ENCODE data around the gene HSPA12A.

Gene HSPA12A

DNA sequence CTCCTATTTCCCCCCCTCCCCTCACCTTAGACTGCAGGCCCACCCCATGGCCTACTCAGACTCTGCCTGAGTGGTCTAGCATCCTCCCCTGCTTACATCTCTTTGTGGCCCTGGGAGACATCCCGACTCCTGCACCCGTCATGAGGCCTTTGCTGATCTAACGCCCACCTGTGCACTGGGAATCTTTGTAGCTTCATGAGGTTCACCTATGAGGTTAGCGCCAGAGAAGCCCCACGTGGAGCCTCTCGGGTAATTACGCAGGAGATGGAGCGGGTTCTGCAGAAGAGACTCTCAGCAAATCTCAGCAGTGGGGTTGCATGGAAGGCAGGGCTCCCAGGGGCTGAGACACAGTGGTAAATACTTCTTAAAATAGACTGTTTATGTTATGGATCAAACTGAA, 43.5 kb upstream of the HSPA12A start:
- Histone ChIP-seq H3K36me3 (replicated peaks) (no peaks in the 10 kb centered on the region), H3K4me3 (ENCODE audit: low read depth, low read length) (no peak overlapping the region), H3K27me3 (replicated peaks) (no peaks in the 10 kb centered on the region), H3K27ac (no peak overlapping the region)
- DNase-seq, result no peak
- in situ Hi-C loops (cut with HindIII; ENCODE audit: low pct_ligation_motif_present, low sequenced_read_pairs), result loop anchor here (25.0 kb wide), 1 partner anchor 99 kb away; no protein-coding TSS in a partner anchor
- TF ChIP-seq CTCF (IDR thresholded peaks at IDR 0.05; ENCODE audit: low read depth, low read length, missing control alignments), result no peak

- Histone ChIP-seq H3K4me3 (ENCODE audit: low read depth, low read length) (no peak overlapping the region), H3K27ac (no peak overlapping the region), H3K36me3 (replicated peaks) (no peaks in the 10 kb centered on the region), H3K27me3 (replicated peaks) (no peaks in the 10 kb centered on the region)
- no peak for TF ChIP-seq CTCF (IDR thresholded peaks at IDR 0.05; ENCODE audit: low read depth, low read length, missing control alignments)
- in situ Hi-C loops (cut with HindIII; ENCODE audit: low pct_ligation_motif_present, low sequenced_read_pairs), result loop anchor here (25.0 kb wide), 1 partner anchor 98 kb away; no protein-coding TSS in a partner anchor
- DNase-seq, result no peak
Observed at GRCh38 chr10:116785282-116785681, 42.9 kb upstream of the HSPA12A start.

DNA sequence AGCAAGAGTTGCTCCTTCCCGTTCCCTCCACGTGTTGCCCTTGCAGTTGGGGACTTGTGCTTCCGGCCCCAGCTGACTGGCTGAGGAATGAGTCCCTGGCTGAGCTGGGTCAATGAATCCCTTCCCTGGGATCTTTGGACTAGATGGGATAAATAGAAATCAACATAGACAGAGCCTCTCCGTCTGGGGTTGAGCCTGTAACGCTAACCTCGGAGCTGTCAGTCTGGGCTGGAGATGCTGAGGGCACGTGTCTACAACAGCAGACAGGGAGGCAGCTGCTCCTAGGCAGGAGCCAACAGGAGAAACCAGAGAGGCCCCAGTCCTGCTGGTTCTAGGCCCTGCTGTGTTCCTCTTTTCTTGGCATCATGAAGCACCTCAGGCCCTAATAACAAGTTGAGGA, 42.3 kb upstream of the HSPA12A start:
- DNase-seq, result no peak
- Histone ChIP-seq H3K27me3 (replicated peaks) (no peaks in the 10 kb centered on the region), H3K36me3 (replicated peaks) (no peaks in the 10 kb centered on the region), H3K27ac (no peak overlapping the region), H3K4me3 (ENCODE audit: low read depth, low read length) (no peak overlapping the region)
- in situ Hi-C loops (cut with HindIII; ENCODE audit: low pct_ligation_motif_present, low sequenced_read_pairs), result loop anchor here (25.0 kb wide), 1 partner anchor 97 kb away; no protein-coding TSS in a partner anchor
- TF ChIP-seq CTCF (IDR thresholded peaks at IDR 0.05; ENCODE audit: low read depth, low read length, missing control alignments), result no peak

GRCh38 chr10:116784035-116784434, 41.7 kb upstream of the HSPA12A start:
- no peak overlapping the region for H3K27ac ChIP-seq
- no peaks in the 10 kb centered on the region for H3K36me3 ChIP-seq (replicated peaks)
- no peaks in the 10 kb centered on the region for H3K27me3 ChIP-seq (replicated peaks)
- in situ Hi-C loops (cut with HindIII; ENCODE audit: low pct_ligation_motif_present, low sequenced_read_pairs), result loop anchor here (25.0 kb wide), 1 partner anchor 97 kb away; no protein-coding TSS in a partner anchor
- no peak overlapping the region for H3K4me3 ChIP-seq (ENCODE audit: low read depth, low read length)
- TF ChIP-seq CTCF (IDR thresholded peaks at IDR 0.05; ENCODE audit: low read depth, low read length, missing control alignments), result no peak
- DNase-seq, result no peak

DNA sequence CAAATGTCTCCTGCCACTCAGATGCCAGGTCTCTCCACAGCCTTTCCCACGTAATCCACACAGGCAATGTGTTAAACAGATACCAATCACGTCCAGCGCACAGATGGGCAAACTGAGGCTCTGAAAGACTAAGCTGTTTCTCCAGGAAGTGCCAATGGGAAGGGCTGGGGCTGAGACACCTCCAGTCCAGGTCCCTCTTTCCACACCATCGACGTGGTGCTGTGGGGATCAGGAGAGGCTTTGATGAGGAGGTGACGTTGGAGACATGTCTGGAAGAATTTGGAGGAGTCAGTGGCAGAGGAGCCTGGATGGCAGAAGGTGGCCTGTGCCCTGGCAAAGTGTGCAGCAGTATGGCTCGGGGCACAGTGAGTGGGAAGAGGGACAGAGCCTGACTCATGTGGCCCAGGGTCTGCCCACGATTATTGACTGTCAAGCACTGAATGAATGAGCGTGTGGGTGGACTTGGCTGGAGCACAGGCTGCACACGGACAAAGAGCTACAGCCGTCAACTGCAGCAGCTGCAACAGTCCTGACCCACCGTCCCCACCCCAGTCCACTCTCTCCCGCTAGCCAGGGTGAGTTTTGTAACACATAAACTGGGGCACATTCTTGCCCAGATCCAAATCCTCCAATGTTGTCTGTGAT, 40.8 kb upstream of the HSPA12A start:
- TF ChIP-seq CTCF (IDR thresholded peaks at IDR 0.05; ENCODE audit: low read depth, low read length, missing control alignments), result no peak
- DNase-seq, result no peak

More for the DNA sequence above, 40.8 kb upstream of the HSPA12A start:
- no peaks in the 10 kb centered on the region for H3K36me3 ChIP-seq (replicated peaks)
- H3K27ac ChIP-seq, result no peak overlapping the region
- no peak overlapping the region for H3K4me3 ChIP-seq (ENCODE audit: low read depth, low read length)
- in situ Hi-C loops (cut with HindIII; ENCODE audit: low pct_ligation_motif_present, low sequenced_read_pairs), result loop anchor here (25.0 kb wide), 1 partner anchor 96 kb away; no protein-coding TSS in a partner anchor
- no peaks in the 10 kb centered on the region for H3K27me3 ChIP-seq (replicated peaks)
